Mesenchymal stem cell (in vitro differentiated cells and primary cell): ENCODE data around the gene SCN11A.

Source experiments
- DNase-seq: peaks from one replicate; pipeline ENCODE4 v3.0.0-alpha.2; 2013
- H2AFZ ChIP-seq: one replicate; pipeline ENCODE4 v1.6.1; 2013; ENCODE audit warnings: low read depth, mild to moderate bottlenecking, control low read depth, inconsistent platforms, low read length, moderate library complexity
- H2AK5ac ChIP-seq: 2 replicates; pipeline ENCODE4 v1.6.1; 2013; ENCODE audit warnings: low read length, moderate library complexity, mild to moderate bottlenecking, inconsistent platforms; ENCODE audit not compliant: severe bottlenecking
- H2BK120ac ChIP-seq: one replicate; pipeline ENCODE4 v1.6.1; 2013; ENCODE audit warnings: low read depth, mild to moderate bottlenecking, inconsistent platforms, low read length, moderate library complexity
- H2BK12ac ChIP-seq, 2 experiments: one replicate each; pipeline ENCODE4 v1.6.1; 2013; ENCODE audit warnings: inconsistent platforms in 2 of 2, low read length in 2 of 2, mild to moderate bottlenecking in 2 of 2, moderate library complexity in 2 of 2, control low read depth in 1 of 2
- H2BK15ac ChIP-seq: one replicate; pipeline ENCODE4 v1.6.1; 2013; ENCODE audit warnings: mild to moderate bottlenecking, low read depth, inconsistent platforms; ENCODE audit not compliant: poor library complexity, severe bottlenecking
- H2BK5ac ChIP-seq: 2 replicates; pipeline ENCODE4 v1.6.1; 2013; ENCODE audit warnings: low read depth, mild to moderate bottlenecking, low read length, control low read depth, inconsistent platforms; ENCODE audit not compliant: poor library complexity, severe bottlenecking
- H3K14ac ChIP-seq, 2 experiments: one replicate each; pipeline ENCODE4 v1.6.1; 2013; ENCODE audit warnings: inconsistent platforms in 2 of 2, low read length in 2 of 2, control low read depth in 1 of 2, mild to moderate bottlenecking in 1 of 2, moderate library complexity in 1 of 2
- H3K18ac ChIP-seq, 2 experiments: one replicate each; pipeline ENCODE4 v1.6.1; 2013; ENCODE audit warnings: inconsistent platforms in 2 of 2, low read length in 2 of 2, control low read depth in 1 of 2, low read depth in 1 of 2, mild to moderate bottlenecking in 1 of 2
- H3K23ac ChIP-seq, 2 experiments: one replicate each; pipeline ENCODE4 v1.6.1; 2013; ENCODE audit warnings: inconsistent platforms in 2 of 2, low read length in 2 of 2, mild to moderate bottlenecking in 2 of 2, moderate library complexity in 2 of 2, control low read depth in 1 of 2
- H3K27ac ChIP-seq: 2 replicates; pipeline ENCODE4 v1.5.1; 2013; ENCODE audit warnings: mild to moderate bottlenecking, moderate library complexity, low read length, control low read depth, inconsistent platforms; ENCODE audit not compliant: poor library complexity, severe bottlenecking
- H3K27me3 ChIP-seq, 2 experiments: 2 replicates each; pipeline versions ENCODE4 v1.6.1 to v1.7.0; 2013; ENCODE audit warnings: low read length in 2 of 2, mild to moderate bottlenecking in 2 of 2, moderate library complexity in 2 of 2, control low read depth in 1 of 2, inconsistent platforms in 1 of 2; ENCODE audit not compliant: control insufficient read depth in 1 of 2, insufficient read depth in 1 of 2
- H3K36me3 ChIP-seq, 2 experiments: 2 replicates each; pipeline versions ENCODE4 v1.6.1 to v1.7.0; 2013; ENCODE audit warnings: low read length in 2 of 2, control low read depth in 1 of 2, inconsistent platforms in 1 of 2, low read depth in 1 of 2, mild to moderate bottlenecking in 1 of 2; ENCODE audit not compliant: insufficient read depth in 2 of 2, control insufficient read depth in 1 of 2
- H3K4ac ChIP-seq, 2 experiments: one replicate each; pipeline ENCODE4 v1.6.1; 2013; ENCODE audit warnings: inconsistent platforms in 2 of 2, low read length in 2 of 2, mild to moderate bottlenecking in 2 of 2, moderate library complexity in 2 of 2, control low read depth in 1 of 2, low read depth in 1 of 2
- H3K4me1 ChIP-seq: 2 replicates; pipeline ENCODE4 v1.6.1; 2013; ENCODE audit warnings: low read depth, low read length, control low read depth; ENCODE audit not compliant: control insufficient read depth, insufficient read depth
- H3K4me2 ChIP-seq: 2 replicates; pipeline ENCODE4 v1.6.1; 2013; ENCODE audit warnings: low read length, mild to moderate bottlenecking, inconsistent platforms; ENCODE audit not compliant: poor library complexity, severe bottlenecking
- H3K4me3 ChIP-seq, 2 experiments: 2 replicates each; pipeline versions ENCODE4 v1.5.1 to v1.7.0; 2013; ENCODE audit warnings: low read length in 2 of 2, mild to moderate bottlenecking in 2 of 2, control low read depth in 1 of 2, low read depth in 1 of 2; ENCODE audit not compliant: insufficient read depth in 1 of 2
- H3K79me1 ChIP-seq: replicated peaks from 2 replicates; pipeline ENCODE4 v1.6.1; 2013; ENCODE audit warnings: mild to moderate bottlenecking, control low read depth, low read length, inconsistent platforms; ENCODE audit not compliant: poor library complexity, severe bottlenecking
- H3K9ac ChIP-seq: 2 replicates; pipeline ENCODE4 v1.7.0; 2013; ENCODE audit warnings: mild to moderate bottlenecking, low read length, moderate library complexity
- H3K9me3 ChIP-seq: 2 replicates; pipeline ENCODE4 v1.7.0; 2013; ENCODE audit warnings: mild to moderate bottlenecking, low read length; ENCODE audit not compliant: control insufficient read depth
- H4K8ac ChIP-seq: one replicate; pipeline ENCODE4 v1.6.1; 2013; ENCODE audit warnings: inconsistent platforms, mild to moderate bottlenecking, low read length, moderate library complexity
- H4K91ac ChIP-seq: one replicate; pipeline ENCODE4 v1.6.1; 2013; ENCODE audit warnings: mild to moderate bottlenecking, low read length, inconsistent platforms
- WGBS: methylation state at CpG from one replicate; pipeline ENCODE4 v1.1.7; 2013; ENCODE audit warnings: mixed read lengths; 5-methylcytosine and 5-hydroxymethylcytosine counted together

The SCN11A gene

GRCh38 chr3:39052583-39052982, 839 bp upstream of the SCN11A start:
- 0% methylated on average over 6 of the region's 11 CpGs for WGBS
- no peak overlapping the region for H3K14ac ChIP-seq
- no peak overlapping the region for H3K27ac ChIP-seq
- H3K4me3 ChIP-seq, result peak overlapping the region; percentile 88 to 92
- no peak overlapping the region for H2BK120ac ChIP-seq
- H3K23ac ChIP-seq, result no peak overlapping the region
- H3K4me1 ChIP-seq, result peaks cover 1% of the 10 kb centered on the region
- no peak overlapping the region for H2BK15ac ChIP-seq
- H4K8ac ChIP-seq, result no peak overlapping the region
- H2AFZ ChIP-seq, result no peak overlapping the region
- no peak overlapping the region for H3K4ac ChIP-seq
- DNase-seq, result no peak
- H3K18ac ChIP-seq, result no peak overlapping the region
- no peak overlapping the region for H2BK5ac ChIP-seq
- peaks cover 0 to 7% of the 10 kb centered on the region in 2 experiments for H3K27me3 ChIP-seq
- H3K9ac ChIP-seq, result peak overlapping the region; percentile 93
- no peak overlapping the region for H2BK12ac ChIP-seq
- no peak overlapping the region for H4K91ac ChIP-seq
- peaks cover 16% of the 10 kb centered on the region for H3K79me1 ChIP-seq
- H3K4me2 ChIP-seq, result peak overlapping the region; percentile 88
- no peaks in the 10 kb centered on the region for H3K9me3 ChIP-seq
- no peaks in the 10 kb centered on the region for H3K36me3 ChIP-seq
- no peak overlapping the region for H2AK5ac ChIP-seq

DNA sequence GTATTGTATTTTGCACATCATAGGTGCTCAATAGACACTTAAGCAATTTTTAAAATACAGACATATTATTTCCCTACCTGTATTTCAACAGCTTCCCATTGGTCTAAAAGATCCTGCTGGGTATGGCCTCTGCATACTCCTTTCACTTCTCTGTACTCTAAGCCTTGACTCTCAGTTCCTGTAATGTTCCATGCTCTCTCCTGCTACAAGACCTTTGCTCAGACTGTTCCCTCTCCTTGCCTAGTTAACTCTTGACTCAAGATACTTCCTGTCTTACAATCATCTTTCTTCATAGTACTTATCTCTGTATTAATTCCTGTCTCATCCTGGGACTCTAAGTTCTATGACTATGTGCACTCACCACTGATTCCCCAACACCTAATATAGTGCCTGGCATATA, 1.7 kb downstream of the SCN11A start:
- Histone ChIP-seq H3K36me3 (no peaks in the 10 kb centered on the region), H3K4me3 (no peak overlapping the region), H3K4me2 (no peak overlapping the region), H4K8ac (no peak overlapping the region), H3K23ac (no peak overlapping the region), H2AK5ac (no peak overlapping the region), H2BK5ac (no peak overlapping the region), H3K79me1 (peaks cover 14% of the 10 kb centered on the region), H3K27ac (no peak overlapping the region), H3K9ac (no peak overlapping the region), H3K14ac (no peak overlapping the region), H2BK12ac (no peak overlapping the region), H2AFZ (no peak overlapping the region), H2BK15ac (no peak overlapping the region), H4K91ac (no peak overlapping the region), H3K9me3 (no peaks in the 10 kb centered on the region), H3K4me1 (peaks cover 1% of the 10 kb centered on the region), H2BK120ac (no peak overlapping the region), H3K4ac (no peak overlapping the region), H3K18ac (no peak overlapping the region), H3K27me3 (peaks cover 0 to 7% of the 10 kb centered on the region in 2 experiments)
- DNase-seq, result no peak

DNA sequence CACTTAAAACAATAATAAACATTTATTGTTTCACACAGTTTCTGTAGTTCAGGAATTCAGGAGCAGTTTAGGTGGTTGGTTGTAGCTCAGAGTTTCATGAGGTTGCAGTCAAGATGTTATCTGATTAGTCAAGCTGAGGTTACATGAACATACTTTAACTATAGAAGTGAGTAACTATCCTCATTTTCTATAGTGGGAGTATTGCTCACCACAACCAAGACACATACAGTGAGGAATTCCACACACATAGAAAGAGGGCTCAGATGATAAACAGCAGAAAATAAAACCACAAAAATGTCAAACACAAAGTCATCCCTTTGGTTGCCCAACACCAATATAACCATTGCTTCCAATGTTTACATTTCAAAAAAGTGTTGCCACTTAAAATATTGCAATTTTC, 13.6 kb downstream of the SCN11A start:
- H3K4me1 ChIP-seq, result no peaks in the 10 kb centered on the region
- no peaks in the 10 kb centered on the region for H3K27me3 ChIP-seq
- no peak overlapping the region for H3K4me2 ChIP-seq

DNA sequence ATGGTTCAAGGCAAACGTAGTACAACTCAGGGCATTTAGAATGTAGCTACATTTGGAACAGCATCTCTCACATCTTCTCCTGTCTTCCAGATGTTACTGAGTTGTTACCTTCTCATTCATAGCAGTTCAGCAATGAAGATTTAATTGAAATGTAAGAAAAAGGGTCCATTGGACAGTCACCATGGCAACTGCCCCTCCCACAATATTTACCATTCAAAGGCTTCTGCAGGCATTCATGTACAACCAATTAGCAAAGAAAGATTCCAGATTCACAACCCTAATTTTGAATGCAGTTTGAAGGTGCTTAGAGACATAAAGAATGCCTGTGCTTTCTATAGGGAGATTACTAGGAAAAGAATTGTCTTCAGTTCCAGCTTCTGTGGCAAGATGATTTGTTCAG, 22.2 kb downstream of the SCN11A start:
- Histone ChIP-seq H3K4me3 (no peak overlapping the region), H3K4me1 (no peaks in the 10 kb centered on the region), H2BK12ac (no peak overlapping the region), H2AFZ (no peak overlapping the region), H2BK120ac (no peak overlapping the region), H3K36me3 (no peaks in the 10 kb centered on the region), H3K4me2 (no peak overlapping the region), H3K27ac (no peak overlapping the region), H3K27me3 (peaks cover 0 to 24% of the 10 kb centered on the region in 2 experiments), H4K8ac (no peak overlapping the region), H3K23ac (no peak overlapping the region), H3K9me3 (no peaks in the 10 kb centered on the region), H3K14ac (no peak overlapping the region), H2AK5ac (no peak overlapping the region), H2BK5ac (no peak overlapping the region), H4K91ac (no peak overlapping the region), H3K4ac (no peak overlapping the region), H2BK15ac (no peak overlapping the region), H3K79me1 (no peaks in the 10 kb centered on the region), H3K9ac (no peak overlapping the region), H3K18ac (no peak overlapping the region)
- DNase-seq, result no peak
- WGBS, result no CpG with 5 or more reads among the region's 1 CpG

More for the DNA sequence above, 13.6 kb downstream of the SCN11A start:
- Histone ChIP-seq H3K36me3 (no peaks in the 10 kb centered on the region), H3K27ac (no peak overlapping the region), H2AFZ (no peak overlapping the region), H3K14ac (no peak overlapping the region), H2BK120ac (no peak overlapping the region), H3K79me1 (no peaks in the 10 kb centered on the region), H3K9me3 (peaks cover 13% of the 10 kb centered on the region), H2AK5ac (no peak overlapping the region), H2BK12ac (no peak overlapping the region), H3K4ac (no peak overlapping the region), H2BK5ac (no peak overlapping the region), H3K18ac (no peak overlapping the region), H3K4me3 (no peak overlapping the region), H3K23ac (no peak overlapping the region), H3K9ac (no peak overlapping the region), H4K91ac (no peak overlapping the region), H4K8ac (no peak overlapping the region), H2BK15ac (no peak overlapping the region)
- peak; percentile 67 for DNase-seq
